RPMI8226 (cell line): ENCODE results near the gene HMOX2.
A peak's percentile ranks its signal among the peaks of the same experiment; 100 is the strongest.

Experiments
- DNase-seq: peaks from one replicate; pipeline ENCODE4 v3.0.0-alpha.2; 2015

The HMOX2 gene

DNA sequence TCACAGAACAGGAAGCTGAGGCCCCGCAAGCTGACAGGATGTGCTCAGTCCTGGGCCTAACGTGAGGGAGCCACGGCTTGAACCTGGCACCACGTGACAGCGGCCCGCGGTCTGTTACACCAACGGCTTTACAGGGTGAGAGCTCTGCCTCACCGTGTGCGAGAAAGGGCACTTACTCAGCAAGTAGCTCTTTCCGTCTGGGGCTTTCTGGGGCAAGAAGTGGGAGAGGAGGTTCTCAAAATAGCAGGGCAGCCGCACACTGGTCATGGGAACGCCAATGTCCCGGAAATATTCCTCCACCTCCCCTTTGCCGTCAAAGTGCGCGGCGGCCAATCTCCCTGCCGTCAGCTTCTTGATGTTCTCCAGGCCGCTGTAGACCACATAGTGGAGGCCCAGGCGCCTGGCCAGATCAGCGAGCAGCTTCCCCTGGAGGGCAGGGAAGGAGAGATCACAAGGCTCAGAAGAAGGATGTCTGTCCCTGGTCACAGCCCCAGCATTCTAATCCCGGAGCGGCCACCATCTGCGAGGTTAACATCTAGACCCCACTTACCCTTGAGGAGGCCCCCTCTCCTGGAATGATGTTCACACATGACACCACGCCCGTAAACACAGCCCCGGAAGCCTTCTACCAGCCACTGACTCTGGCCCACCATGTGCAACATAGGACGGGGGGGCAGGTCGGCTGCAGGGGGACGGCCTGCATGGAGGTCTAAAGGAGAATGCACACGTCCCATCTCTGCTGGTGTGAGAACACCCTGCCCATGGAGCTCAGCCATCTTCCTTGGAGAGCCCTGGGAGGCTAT is 10.0 kb upstream of the HMOX2 start:
- DNase-seq: no peak

- DNase-seq: no peak
Observed at GRCh38 chr16:4467916-4468315, 8.3 kb upstream of the HMOX2 start.

DNA sequence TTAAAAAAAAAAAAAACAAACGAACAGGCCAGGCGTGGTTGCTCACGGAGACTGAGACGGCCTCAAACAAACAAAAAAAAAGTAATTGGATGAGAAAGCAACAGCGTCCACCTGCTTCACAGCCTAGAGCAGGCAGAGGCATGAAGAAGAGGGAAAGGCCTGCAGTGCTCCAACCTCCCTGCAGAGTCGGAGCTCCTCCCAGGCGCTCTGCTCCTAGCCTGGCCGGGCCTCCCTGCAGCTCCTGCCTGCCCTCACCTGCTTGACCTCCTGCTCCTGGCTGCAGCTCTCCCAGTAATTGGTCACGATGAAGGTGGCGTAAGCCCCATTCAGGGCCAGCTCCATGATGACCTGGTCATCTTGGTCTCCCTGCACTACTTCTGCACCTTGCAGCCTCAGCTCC is 7.2 kb upstream of the HMOX2 start:
- no peak for DNase-seq

GRCh38 chr16:4471869-4472268 is 4.3 kb upstream of the HMOX2 start:
- no peak for DNase-seq

DNA sequence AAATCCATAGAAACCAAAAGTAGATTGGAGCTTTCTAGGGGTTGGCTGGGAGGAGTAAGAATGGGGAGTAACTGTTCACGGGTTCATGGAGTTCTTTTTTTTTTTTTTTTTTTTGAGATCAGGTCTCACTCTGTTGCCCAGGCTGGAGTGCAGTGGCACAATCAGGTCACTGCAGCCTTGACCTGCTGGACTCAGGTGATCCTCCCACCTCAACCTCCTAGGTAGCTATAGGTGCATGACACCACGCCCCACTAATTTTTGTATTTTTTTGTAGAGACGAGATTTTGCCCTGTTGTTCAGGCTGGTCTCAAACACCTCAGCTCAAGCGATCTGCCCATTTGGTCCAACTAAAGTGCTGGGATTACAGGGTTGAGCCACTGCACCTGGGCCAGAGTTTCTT is 3.3 kb upstream of the HMOX2 start:
- DNase-seq: peak; percentile 15

DNA sequence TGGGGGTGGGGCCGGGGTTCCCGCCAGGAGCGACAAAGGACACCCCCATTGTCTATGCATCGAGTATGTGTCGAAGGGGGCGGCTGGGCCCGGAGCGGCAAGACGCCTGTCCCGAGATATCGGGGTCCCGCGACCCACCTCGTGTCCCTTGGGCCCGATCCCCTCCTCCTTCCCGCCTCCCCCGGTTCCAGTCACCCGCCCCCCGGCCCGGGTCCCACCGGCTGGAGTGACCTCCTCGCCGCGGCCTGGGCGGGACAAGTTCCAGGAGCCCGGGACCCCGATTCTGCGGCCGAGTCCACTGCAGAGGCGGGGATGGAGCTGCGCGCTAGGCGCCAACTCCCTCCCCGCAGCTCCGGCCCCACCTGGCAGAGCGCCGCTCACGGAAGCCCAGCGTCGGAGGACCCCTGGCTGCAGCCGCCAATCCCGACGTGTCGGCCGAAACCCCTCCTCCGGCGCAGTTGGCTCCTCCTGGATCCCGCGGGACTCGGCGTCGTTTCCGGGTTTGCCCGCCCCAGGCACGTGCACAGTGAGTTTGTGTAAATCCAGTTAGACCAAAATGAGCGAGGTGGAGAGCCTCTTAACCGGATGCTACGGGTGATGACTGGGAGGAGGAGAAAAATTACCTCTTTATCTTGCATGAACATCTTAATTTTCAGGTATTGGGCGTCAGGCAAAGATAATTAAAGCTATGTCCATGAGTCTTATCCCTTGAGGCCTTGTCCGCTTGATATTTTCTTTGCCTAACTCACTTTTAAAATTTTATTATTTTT is 1.8 kb upstream of the HMOX2 start, which contains the start of gene NMRAL1:
NMRAL1 (minus strand) TSS at position 434 of the 770 bp plus-strand sequence. CDS start 493 bp downstream, outside the sequence.
- peak; percentile 93 for DNase-seq

DNA sequence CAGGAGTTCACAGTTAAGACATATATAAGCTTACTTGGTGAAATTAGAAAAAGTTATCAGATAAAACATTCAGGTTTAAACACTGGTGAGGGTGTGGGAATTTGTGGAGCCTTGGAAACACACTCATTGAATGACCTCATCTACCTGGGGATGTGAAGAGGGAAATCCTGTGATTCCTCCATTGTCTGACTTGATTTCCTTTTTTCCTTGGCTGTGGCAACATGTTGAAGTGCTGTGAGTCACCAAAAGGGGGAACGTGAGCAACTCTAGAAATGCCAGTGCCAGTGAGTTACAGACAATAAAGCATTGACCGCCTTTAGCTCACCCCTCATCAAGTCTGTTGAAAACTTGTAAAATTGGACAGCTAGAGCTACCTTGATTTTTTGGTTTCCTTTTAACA is 1.8 kb downstream of the HMOX2 start:
- DNase-seq: peak; percentile 12

- no peak for DNase-seq
Observed at GRCh38 chr16:4481526-4481925, 5.3 kb downstream of the HMOX2 start.

DNA sequence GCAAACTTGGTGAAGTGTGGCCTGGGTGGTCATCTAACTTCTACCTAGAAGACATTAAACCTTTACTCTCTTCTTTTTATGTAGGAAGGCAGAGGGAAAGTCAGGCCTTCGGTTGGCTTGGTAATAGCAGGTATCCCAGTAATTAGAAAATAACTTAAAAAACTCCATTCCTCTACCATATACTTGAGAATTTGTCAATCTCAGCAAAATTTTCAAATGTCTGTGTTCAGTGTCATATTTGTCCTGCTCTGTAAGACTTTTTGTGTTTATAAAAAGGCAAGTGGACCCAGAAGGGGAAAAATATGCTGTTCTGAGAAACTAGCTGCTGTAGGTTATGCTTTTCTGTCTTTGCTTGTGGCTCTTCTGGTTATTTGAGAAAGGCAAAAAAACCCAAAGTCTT is 5.8 kb downstream of the HMOX2 start:
- DNase-seq: no peak

DNA sequence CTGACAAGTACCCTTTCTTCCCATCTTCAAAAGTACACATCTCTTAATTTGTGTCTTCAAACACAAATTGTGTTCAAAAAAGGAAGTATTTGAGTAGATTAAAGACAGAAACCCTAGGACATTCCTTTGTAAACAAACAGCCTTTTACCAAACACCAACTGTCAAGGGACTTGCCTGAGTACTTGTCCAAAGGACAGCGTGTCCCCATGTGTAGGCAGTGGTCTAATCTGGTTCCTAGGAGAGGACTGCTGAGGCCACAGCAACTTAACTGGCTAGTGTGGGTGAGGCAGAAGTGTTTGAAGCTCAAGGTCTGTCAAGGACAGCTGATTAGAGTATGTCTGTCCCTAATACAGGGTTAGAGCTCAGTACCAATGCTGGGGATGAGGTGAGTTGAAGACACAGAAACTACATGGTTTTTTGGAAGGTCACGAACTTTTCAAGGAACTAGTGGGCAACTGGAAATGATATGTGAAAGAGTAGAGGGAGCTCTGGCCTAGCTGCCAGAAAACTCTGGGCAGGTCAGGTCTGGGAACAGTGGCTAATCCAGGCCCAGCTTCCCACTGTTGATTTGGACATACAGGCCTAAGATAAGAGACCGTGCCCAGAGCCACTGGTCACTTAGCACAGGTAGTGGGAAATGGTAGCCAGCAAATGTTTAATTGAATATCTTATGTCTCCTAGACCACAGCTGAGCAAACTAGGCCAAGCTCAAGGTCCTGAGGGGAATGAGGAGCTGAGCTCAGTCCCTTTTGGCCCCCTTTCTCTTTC is 10.1 kb downstream of the HMOX2 start:
- no peak for DNase-seq

GRCh38 chr16:4487955-4488498 is 11.8 kb downstream of the HMOX2 start:
- DNase-seq: no peak

DNA sequence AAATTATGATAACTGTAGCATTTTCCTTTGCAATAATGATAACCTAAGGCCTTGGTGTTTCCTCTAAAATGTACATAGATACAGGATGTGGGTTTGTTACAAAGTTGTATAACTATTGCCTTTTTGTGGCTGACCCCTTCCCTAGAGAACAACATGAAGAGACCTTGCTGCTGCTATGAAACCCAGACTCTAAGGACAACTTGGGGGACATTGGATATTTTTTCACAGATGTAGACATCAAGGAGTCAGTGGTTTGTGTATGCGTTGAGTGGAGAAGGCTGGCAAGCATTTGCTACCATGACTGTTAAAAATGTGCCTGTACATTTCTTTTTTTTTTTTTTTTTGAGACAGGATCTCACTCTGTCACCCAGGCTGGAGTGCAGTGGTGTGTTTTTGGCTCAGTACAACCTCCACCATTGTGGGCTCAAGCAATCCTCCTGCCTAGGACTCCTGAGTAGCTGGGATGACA is 12.3 kb downstream of the HMOX2 start:
- no peak for DNase-seq

GRCh38 chr16:4489030-4489429 is 12.8 kb downstream of the HMOX2 start:
- DNase-seq: no peak

DNA sequence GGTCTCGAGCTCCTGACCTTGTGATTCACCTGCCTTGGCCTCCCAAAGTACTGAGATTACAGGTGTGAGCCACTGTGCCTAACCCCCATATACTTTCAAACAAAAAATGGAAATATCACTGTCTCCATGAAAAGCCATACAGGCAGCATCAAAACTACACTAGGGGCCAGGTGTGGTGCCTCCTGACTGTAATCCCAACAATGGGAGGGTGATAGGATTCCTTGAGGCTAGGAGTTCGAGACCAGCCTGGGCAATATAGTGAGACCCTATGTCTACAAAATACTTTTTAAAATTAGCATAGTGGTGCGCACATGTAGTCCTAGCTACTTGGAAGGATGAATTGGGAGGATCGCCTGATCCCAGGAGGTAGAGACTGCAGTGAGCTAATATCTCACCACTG is 15.7 kb downstream of the HMOX2 start:
- DNase-seq: no peak

GRCh38 chr16:4494746-4495490 is 18.7 kb downstream of the HMOX2 start:
- DNase-seq: no peak

GRCh38 chr16:4495766-4496165 is 19.6 kb downstream of the HMOX2 start:
- DNase-seq: no peak

DNA sequence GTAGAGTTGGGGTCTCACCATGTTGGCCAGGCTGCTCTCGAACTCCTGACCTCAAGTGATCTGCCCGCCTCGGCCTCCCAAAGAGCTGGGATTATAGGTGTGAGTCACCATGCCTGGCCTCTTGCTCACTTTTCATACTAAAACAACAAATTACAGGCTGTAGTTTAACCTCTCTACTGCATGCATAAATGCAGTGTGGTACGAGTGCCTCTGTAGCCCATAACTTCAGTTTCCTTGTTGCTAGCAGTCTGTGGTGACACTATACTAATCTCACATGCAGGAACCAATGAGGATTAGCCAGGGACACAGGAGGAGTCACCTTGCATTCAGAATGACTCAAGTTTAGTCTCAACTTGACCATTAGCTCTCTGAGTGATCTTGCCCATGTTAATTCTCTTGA is 20.1 kb downstream of the HMOX2 start:
- no peak for DNase-seq

DNA sequence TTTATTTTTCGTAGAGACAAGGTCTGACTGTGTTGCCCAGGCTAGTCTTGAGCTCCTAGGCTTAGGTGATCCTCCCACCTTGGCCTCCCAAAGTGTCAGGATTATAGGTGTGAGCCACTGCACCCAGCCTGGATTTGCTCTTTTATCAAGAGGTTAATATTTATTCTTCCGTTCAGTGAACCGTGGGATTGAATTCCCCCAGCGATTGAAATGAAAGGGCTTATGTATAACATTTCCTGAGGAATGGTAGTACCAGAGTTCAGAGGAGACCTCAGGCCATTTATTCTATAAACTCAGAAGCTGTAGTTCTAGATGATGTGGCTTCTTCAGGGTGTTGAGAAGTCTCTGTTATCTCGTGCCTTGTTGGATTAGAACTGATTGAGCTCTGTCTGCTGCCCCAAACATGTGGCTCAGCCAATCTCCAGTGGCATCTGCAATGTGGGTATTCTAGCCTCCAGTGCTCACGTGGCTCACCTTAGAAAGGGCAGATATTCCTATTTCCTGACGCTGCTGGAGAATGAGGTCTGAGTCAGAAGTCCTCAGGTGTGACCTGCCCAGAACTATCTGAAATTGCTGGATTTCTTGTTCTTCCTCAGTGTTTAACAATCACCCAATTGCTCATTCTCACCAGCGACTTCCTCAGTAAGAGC is 22.5 kb downstream of the HMOX2 start:
- DNase-seq: no peak

- DNase-seq: no peak
Observed at GRCh38 chr16:4499196-4499555, 23.0 kb downstream of the HMOX2 start.

- DNase-seq: no peak
Observed at GRCh38 chr16:4500272-4500671, 24.1 kb downstream of the HMOX2 start.

GRCh38 chr16:4501071-4501478 is 24.9 kb downstream of the HMOX2 start:
- DNase-seq: no peak
